VCaP (cell line): Measurements from ENCODE around the gene LDLRAD3.

Source experiments
- H3K27ac ChIP-seq: fragments of 450-650 bp; 2 replicates; pipeline ENCODE4 v1.5.1; 2017
- CTCF ChIP-seq: fragments of 450-650 bp; conservative IDR thresholded peaks from 2 replicates; pipeline ENCODE4 v1.5.1; 2017; ENCODE audit warnings: mild to moderate bottlenecking, moderate library complexity

Gene LDLRAD3

GRCh38 chr11:36229091-36229705 lies 285.3 kb downstream of the LDLRAD3 start:
- no peak for TF ChIP-seq CTCF
- no peak overlapping the region for H3K27ac ChIP-seq

GRCh38 chr11:36230779-36231699 lies 287.2 kb downstream of the LDLRAD3 start:
- TF ChIP-seq CTCF = no peak
- no peak overlapping the region for H3K27ac ChIP-seq

- no peak for TF ChIP-seq CTCF
Measured at GRCh38 chr11:36233204-36233603, 289.3 kb downstream of the LDLRAD3 start.

GRCh38 chr11:36234825-36235224 lies 291.0 kb downstream of the LDLRAD3 start:
- TF ChIP-seq CTCF = no peak
- H3K27ac ChIP-seq = no peak overlapping the region

More at GRCh38 chr11:36233204-36233603, 289.3 kb downstream of the LDLRAD3 start:
- H3K27ac ChIP-seq = no peak overlapping the region

- no peak overlapping the region for H3K27ac ChIP-seq
- no peak for TF ChIP-seq CTCF
Measured at GRCh38 chr11:36235750-36236149, 291.9 kb downstream of the LDLRAD3 start.

GRCh38 chr11:36237391-36237790 lies 293.5 kb downstream of the LDLRAD3 start:
- no peak for TF ChIP-seq CTCF
- H3K27ac ChIP-seq = no peak overlapping the region

GRCh38 chr11:36238036-36238631 lies 294.3 kb downstream of the LDLRAD3 start:
- no peak overlapping the region for H3K27ac ChIP-seq
- no peak for TF ChIP-seq CTCF
